HUES48 (cell line): Measurements from ENCODE around the gene RIMS4.

Source experiments
- H3K27ac ChIP-seq: one replicate; pipeline ENCODE4 v1.7.0; 2013; ENCODE audit warnings: low read depth, low read length, inconsistent platforms
- H3K27me3 ChIP-seq: 2 replicates; pipeline ENCODE4 v1.6.1; 2013; ENCODE audit warnings: mild to moderate bottlenecking, low read length; ENCODE audit not compliant: control insufficient read depth, insufficient read depth
- H3K36me3 ChIP-seq: 2 replicates; pipeline ENCODE4 v1.6.1; 2013; ENCODE audit warnings: low read length; ENCODE audit not compliant: control insufficient read depth, insufficient read depth
- H3K4me1 ChIP-seq: 2 replicates; pipeline ENCODE4 v1.6.1; 2013; ENCODE audit warnings: mild to moderate bottlenecking, low read length; ENCODE audit not compliant: control insufficient read depth, insufficient read depth
- H3K4me3 ChIP-seq: 2 replicates; pipeline ENCODE4 v1.5.1; 2013; ENCODE audit warnings: mild to moderate bottlenecking, low read depth, low read length
- H3K9ac ChIP-seq: 2 replicates; pipeline ENCODE4 v1.6.1; 2013; ENCODE audit warnings: mild to moderate bottlenecking, low read depth, low read length, moderate library complexity
- H3K9me3 ChIP-seq: 2 replicates; pipeline ENCODE4 v1.6.1; 2013; ENCODE audit warnings: low read length; ENCODE audit not compliant: control insufficient read depth, insufficient read depth

The RIMS4 gene

DNA sequence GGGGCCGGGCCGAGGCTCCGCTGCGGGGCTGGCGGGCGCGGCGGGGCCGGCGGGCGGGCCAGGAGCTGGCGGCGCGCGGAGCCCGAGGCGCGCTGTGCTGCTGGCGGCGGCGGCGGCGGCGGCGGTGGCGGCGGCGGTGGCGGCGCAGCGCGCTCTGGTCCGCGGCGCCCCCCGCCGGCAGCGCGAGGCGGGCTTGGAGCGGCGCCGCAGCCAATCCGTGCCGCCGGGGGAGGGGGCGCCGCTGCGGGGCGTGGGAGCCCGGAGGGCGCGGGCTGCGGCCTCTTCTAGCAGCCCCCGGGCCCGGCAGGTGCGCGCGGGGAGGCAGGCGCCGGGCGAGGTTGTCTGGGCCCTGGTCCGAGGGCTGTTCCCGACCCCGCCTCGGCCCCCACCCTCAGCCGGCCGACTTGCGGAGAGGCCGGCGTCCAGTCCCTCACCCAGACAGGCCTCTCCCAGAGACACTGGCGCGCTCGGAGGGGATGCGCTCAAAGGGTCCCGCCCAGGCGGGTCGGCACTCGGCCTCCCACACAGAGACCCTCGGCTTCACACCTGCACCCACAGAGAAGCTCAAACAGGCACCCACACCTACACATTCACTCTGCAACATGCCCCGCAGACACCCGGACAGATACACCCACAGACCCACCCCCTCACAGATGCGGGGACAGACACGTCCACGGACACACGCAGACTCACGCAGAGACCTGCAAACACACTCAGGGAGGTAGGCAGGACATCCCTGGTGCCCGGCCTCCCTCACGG is at the start of gene RIMS4:
RIMS4 (minus strand) TSS at position 156 of the 759 bp plus-strand sequence. CDS start 275 bp downstream, outside the sequence.
- Histone ChIP-seq H3K9me3 (no peaks in the 10 kb centered on the region), H3K9ac (no peak within 1 kb of the TSS), H3K4me3 (peak within 1 kb of the TSS; percentile 75), H3K4me1 (peaks cover 9% of the 10 kb centered on the region; the same call in 1 of the 2 replicates), H3K27me3 (peaks cover 53% of the 10 kb centered on the region), H3K27ac (no peak within 1 kb of the TSS), H3K36me3 (no peaks in the 10 kb centered on the region)

- Histone ChIP-seq H3K36me3 (no peaks in the 10 kb centered on the region), H3K9me3 (no peaks in the 10 kb centered on the region), H3K27ac (no peak overlapping the region), H3K4me3 (no peak overlapping the region), H3K4me1 (no peaks in the 10 kb centered on the region), H3K27me3 (no peaks in the 10 kb centered on the region), H3K9ac (no peak overlapping the region)
Measured at GRCh38 chr20:44858606-44859360, 48.4 kb upstream of the RIMS4 start.

GRCh38 chr20:44856856-44857448 is 46.6 kb upstream of the RIMS4 start:
- Histone ChIP-seq H3K27ac (no peak overlapping the region), H3K36me3 (no peaks in the 10 kb centered on the region)

DNA sequence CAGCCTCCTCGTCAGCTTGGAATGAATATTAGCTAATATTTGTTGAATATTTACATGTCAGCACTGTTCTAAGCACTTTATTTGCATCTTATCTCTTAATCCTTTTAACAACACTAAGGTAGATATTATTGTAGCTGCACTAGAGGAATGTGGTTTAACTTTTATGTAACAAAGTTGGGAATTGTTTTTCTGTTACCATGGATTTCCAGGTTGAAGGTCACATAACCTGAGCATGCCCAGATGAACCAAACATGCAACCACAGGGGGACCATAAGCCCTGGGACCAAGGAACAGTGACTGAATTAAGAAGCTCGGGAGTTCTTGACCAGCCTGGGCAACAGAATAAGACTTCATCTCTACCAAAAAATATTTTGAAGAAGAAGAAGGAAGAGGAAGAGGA is 46.1 kb upstream of the RIMS4 start:
- H3K9me3 ChIP-seq = no peaks in the 10 kb centered on the region
- no peaks in the 10 kb centered on the region; the same call in 1 of the 2 replicates for H3K4me1 ChIP-seq
- no peak overlapping the region for H3K9ac ChIP-seq
- no peak overlapping the region for H3K4me3 ChIP-seq
- no peak overlapping the region for H3K27ac ChIP-seq
- H3K36me3 ChIP-seq = no peaks in the 10 kb centered on the region
- no peaks in the 10 kb centered on the region for H3K27me3 ChIP-seq

More at GRCh38 chr20:44856856-44857448, 46.6 kb upstream of the RIMS4 start:
- no peaks in the 10 kb centered on the region for H3K4me1 ChIP-seq
- H3K9me3 ChIP-seq = no peaks in the 10 kb centered on the region
- no peaks in the 10 kb centered on the region for H3K27me3 ChIP-seq
- H3K4me3 ChIP-seq = no peak overlapping the region
- no peak overlapping the region for H3K9ac ChIP-seq

- Histone ChIP-seq H3K27me3 (no peaks in the 10 kb centered on the region), H3K9me3 (no peaks in the 10 kb centered on the region), H3K36me3 (no peaks in the 10 kb centered on the region), H3K4me3 (no peak overlapping the region), H3K4me1 (peaks cover 5% of the 10 kb centered on the region), H3K27ac (no peak overlapping the region), H3K9ac (no peak overlapping the region)
Measured at GRCh38 chr20:44851545-44851944, 41.2 kb upstream of the RIMS4 start.

- no peak overlapping the region for H3K9ac ChIP-seq
- no peaks in the 10 kb centered on the region for H3K9me3 ChIP-seq
- peaks cover 5% of the 10 kb centered on the region for H3K4me1 ChIP-seq
- H3K27ac ChIP-seq = no peak overlapping the region
- no peak overlapping the region for H3K4me3 ChIP-seq
- H3K27me3 ChIP-seq = no peaks in the 10 kb centered on the region
- H3K36me3 ChIP-seq = no peaks in the 10 kb centered on the region
Measured at GRCh38 chr20:44850837-44851236, 40.5 kb upstream of the RIMS4 start.

DNA sequence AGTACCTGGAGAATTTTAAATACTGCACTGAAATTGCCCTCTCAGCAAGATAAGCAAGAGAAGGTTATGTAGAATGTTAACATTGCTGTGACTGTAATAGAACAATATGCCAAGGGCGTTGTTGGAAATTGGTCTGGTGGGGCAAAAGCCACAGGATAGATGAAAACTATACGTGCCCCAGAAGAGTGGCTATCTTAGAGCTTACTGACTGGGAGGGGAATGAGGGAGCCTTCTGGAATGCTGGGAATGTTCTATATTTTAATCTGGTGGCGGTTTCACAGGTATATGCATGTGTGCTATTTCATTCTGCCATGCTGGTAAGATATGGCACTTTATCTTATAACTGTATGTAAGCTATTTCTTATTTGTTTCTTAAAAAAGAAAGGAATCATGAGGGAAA is 39.9 kb upstream of the RIMS4 start:
- no peaks in the 10 kb centered on the region for H3K9me3 ChIP-seq
- H3K27me3 ChIP-seq = no peaks in the 10 kb centered on the region
- H3K27ac ChIP-seq = no peak overlapping the region
- no peak overlapping the region for H3K9ac ChIP-seq
- H3K36me3 ChIP-seq = no peaks in the 10 kb centered on the region
- H3K4me3 ChIP-seq = no peak overlapping the region
- peaks cover 5% of the 10 kb centered on the region for H3K4me1 ChIP-seq

DNA sequence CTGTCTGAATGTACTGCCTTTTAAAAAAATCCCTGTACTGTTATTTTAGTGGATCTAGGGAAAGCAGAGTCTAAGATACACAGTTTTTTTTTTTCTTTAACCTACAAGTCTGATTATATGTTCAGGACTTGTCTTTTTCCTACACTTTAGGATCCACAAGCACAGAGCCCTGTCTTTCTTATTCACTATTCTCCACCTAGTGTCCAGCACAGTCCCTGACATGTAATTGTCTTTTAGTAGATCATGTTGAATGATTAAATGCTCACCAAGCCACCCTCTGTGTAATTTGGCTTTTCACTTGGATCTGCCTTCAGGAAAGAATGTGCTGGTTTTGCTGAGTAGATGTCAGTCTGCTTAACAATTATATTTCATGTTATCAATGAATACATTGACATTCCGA is 39.4 kb upstream of the RIMS4 start:
- Histone ChIP-seq H3K36me3 (no peaks in the 10 kb centered on the region), H3K4me1 (peaks cover 5% of the 10 kb centered on the region), H3K9ac (no peak overlapping the region), H3K27me3 (no peaks in the 10 kb centered on the region), H3K4me3 (no peak overlapping the region), H3K9me3 (no peaks in the 10 kb centered on the region), H3K27ac (no peak overlapping the region)

- Histone ChIP-seq H3K4me1 (peaks cover 5% of the 10 kb centered on the region), H3K4me3 (no peak overlapping the region), H3K36me3 (no peaks in the 10 kb centered on the region), H3K27ac (no peak overlapping the region), H3K9me3 (no peaks in the 10 kb centered on the region), H3K27me3 (no peaks in the 10 kb centered on the region), H3K9ac (no peak overlapping the region)
Measured at GRCh38 chr20:44848254-44849015, 38.1 kb upstream of the RIMS4 start.

DNA sequence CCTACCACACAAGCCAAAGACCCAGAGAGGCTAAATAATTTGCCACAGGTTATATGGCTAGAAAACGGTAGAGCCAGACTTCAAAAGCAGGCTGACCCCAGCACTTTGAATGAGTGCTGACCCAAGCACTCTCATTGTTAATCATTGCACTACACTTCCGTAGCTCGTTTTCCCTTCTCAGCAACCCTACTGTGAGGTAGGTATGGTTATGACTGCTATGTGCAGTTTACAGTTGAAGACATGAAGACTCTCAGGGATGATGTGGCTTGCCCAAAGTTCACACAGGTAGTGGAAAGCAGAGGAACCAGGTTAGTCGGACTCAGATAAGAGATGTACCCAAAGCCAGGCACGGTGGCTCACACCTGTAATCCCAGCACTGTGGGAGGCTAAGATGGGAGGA is 33.5 kb upstream of the RIMS4 start:
- Histone ChIP-seq H3K9ac (no peak overlapping the region), H3K9me3 (no peaks in the 10 kb centered on the region), H3K4me1 (no peaks in the 10 kb centered on the region), H3K36me3 (no peaks in the 10 kb centered on the region), H3K4me3 (no peak overlapping the region), H3K27ac (no peak overlapping the region), H3K27me3 (no peaks in the 10 kb centered on the region)
